Kidney (tissue), 14 donors: Measurements from ENCODE around the gene DLX5. TPM values are rescaled to one million over a fixed set of nuclear protein-coding genes. Genes with fewer than 3 reads are reported as not detected.

Source experiments
- DNase-seq, 5 donors: peaks; one replicate each; pipeline ENCODE4 v3.0.0-alpha.2; 2013 to 2020
- FAIRE-seq: peaks from 2 replicates; lab custom pipeline; 2012; peaks lifted over from hg19 to GRCh38; lab: Jason Lieb, UNC
- H3K27ac ChIP-seq, 2 donors: one replicate each; pipeline ENCODE4 v1.7.0; 2013; ENCODE audit warnings: low read depth in 2 of 2, low read length in 2 of 2, inconsistent platforms in 1 of 2
- H3K27me3 ChIP-seq: one replicate; pipeline ENCODE4 v1.7.1; 2013; ENCODE audit warnings: low read length, inconsistent platforms; ENCODE audit not compliant: control insufficient read depth, insufficient read depth
- H3K36me3 ChIP-seq, 3 donors: one replicate each; pipeline versions ENCODE4 v1.7.0 to v1.7.1; 2013; ENCODE audit warnings: low read length in 3 of 3, control low read depth in 1 of 3, inconsistent platforms in 1 of 3; ENCODE audit not compliant: insufficient read depth in 3 of 3, control insufficient read depth in 2 of 3
- H3K4me1 ChIP-seq, 3 donors: one replicate each; pipeline versions ENCODE4 v1.7.0 to v1.7.1; 2013; ENCODE audit warnings: low read length in 3 of 3, inconsistent platforms in 1 of 3, low read depth in 1 of 3; ENCODE audit not compliant: control insufficient read depth in 2 of 3, insufficient read depth in 2 of 3
- H3K4me3 ChIP-seq, 3 donors: one replicate each; pipeline versions ENCODE4 v1.7.0 to v1.8.1; 2013; ENCODE audit warnings: low read length in 3 of 3, control low read depth in 1 of 3, inconsistent platforms in 1 of 3
- H3K9ac ChIP-seq, 3 donors: one replicate each; pipeline versions ENCODE4 v1.7.0 to v1.7.1; 2013; ENCODE audit warnings: low read length in 3 of 3, control low read depth in 1 of 3, inconsistent platforms in 1 of 3
- H3K9me3 ChIP-seq, 3 donors: one replicate each; pipeline versions ENCODE4 v1.7.0 to v1.7.1; 2013; ENCODE audit warnings: low read length in 3 of 3, control low read depth in 1 of 3, inconsistent platforms in 1 of 3; ENCODE audit not compliant: control insufficient read depth in 2 of 3, insufficient read depth in 1 of 3
- intact Hi-C: fragments of 100-400 bp; cut with DNase I; formaldehyde crosslinking; loops from one replicate; pipeline ENCODE4 v1.11.1; 2022
- polyA plus RNA-seq: library from polyadenylated mRNA; stranded (reverse); fragments of 350-450 nt; fragmentation: Illumina TruSeq; extraction: RNeasy Lipid Tissue Mini Kit (QIAGEN cat#74804); gene quantifications from one replicate; pipeline ENCODE4 v1.2.3, GENCODE V29; 2014; ENCODE audit warnings: low read depth, low replicate concordance; ENCODE audit not compliant: insufficient read depth
- total RNA-seq: library from RNA; stranded (reverse); fragmentation: NEBNext Ultra II Directional; extraction: Animal tissue kit (Norgen Biotek cat#: 25700); gene quantifications from one replicate; pipeline ENCODE4 v1.2.1, GENCODE V29; 2021
- TF ChIP-seq, protein P1 (sequence below): IDR thresholded peaks from 3 replicates; pipeline ENCODE4 v1.5.1; 2012; ENCODE audit warnings: mild to moderate bottlenecking, moderate library complexity, borderline replicate concordance; ENCODE audit not compliant: insufficient read depth; ENCODE audit errors: extremely low read depth
- donor health status: control.
- donor health status: control.
- donor health status: control.
- donor health status: control.
- donor health status: control.
- donor health status: DM: yes; HTN: yes; CAD: no.
- donor health status: Normal renal cell carcinoma (clear cell type).

Gene DLX5
- total and polyA plus RNA-seq, 2 donors from 2014 or later, result 0.82 TPM; not detected in 1

GRCh38 chr7:96989859-96990317, 34.7 kb downstream of the DLX5 start:
- H3K9ac ChIP-seq, result no peak overlapping the region
- FAIRE-seq (no peak), DNase-seq (no peak)
- H3K4me1 ChIP-seq, result no peaks in the 10 kb centered on the region
- intact Hi-C loops, result no loop called here
- TF ChIP-seq, protein P1, sequence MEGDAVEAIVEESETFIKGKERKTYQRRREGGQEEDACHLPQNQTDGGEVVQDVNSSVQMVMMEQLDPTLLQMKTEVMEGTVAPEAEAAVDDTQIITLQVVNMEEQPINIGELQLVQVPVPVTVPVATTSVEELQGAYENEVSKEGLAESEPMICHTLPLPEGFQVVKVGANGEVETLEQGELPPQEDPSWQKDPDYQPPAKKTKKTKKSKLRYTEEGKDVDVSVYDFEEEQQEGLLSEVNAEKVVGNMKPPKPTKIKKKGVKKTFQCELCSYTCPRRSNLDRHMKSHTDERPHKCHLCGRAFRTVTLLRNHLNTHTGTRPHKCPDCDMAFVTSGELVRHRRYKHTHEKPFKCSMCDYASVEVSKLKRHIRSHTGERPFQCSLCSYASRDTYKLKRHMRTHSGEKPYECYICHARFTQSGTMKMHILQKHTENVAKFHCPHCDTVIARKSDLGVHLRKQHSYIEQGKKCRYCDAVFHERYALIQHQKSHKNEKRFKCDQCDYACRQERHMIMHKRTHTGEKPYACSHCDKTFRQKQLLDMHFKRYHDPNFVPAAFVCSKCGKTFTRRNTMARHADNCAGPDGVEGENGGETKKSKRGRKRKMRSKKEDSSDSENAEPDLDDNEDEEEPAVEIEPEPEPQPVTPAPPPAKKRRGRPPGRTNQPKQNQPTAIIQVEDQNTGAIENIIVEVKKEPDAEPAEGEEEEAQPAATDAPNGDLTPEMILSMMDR, result no peak
- no peak overlapping the region for H3K4me3 ChIP-seq
- H3K36me3 ChIP-seq, result no peaks in the 10 kb centered on the region
- H3K27me3 ChIP-seq, result peaks cover 79% of the 10 kb centered on the region
- H3K9me3 ChIP-seq, result no peaks in the 10 kb centered on the region
- no peak overlapping the region for H3K27ac ChIP-seq

- intact Hi-C loops, result no loop called here
- Histone ChIP-seq H3K36me3 (no peaks in the 10 kb centered on the region), H3K4me3 (no peak overlapping the region), H3K27me3 (peaks cover 74% of the 10 kb centered on the region), H3K27ac (no peak overlapping the region), H3K4me1 (no peaks in the 10 kb centered on the region), H3K9me3 (no peaks in the 10 kb centered on the region), H3K9ac (no peak overlapping the region)
- TF ChIP-seq, protein P1, result no peak
- DNase-seq, result no peak
- no peak for FAIRE-seq
Measured at GRCh38 chr7:96989241-96989858, 35.3 kb downstream of the DLX5 start.

DNA sequence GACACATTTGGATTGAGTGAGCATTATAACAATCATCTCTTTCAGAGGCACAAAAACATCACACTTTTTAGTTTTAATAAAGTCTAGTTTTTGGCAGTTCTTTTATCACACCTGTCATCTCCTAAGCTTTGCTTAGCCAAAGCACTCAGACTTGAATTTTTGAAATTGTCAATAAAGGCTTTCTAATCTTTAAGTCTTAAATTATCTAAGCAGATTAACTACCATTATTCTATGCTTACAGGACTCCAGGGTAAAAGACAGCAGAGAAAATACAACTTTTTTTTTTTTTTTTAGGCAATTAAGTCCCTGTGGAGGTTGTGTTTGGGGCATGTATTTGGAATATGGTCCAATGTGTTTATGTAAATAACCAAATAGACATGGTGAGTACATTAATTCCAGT, 36.9 kb downstream of the DLX5 start:
- DNase-seq (no peak), FAIRE-seq (no peak)
- peaks cover 58% of the 10 kb centered on the region for H3K27me3 ChIP-seq
- TF ChIP-seq, protein P1, result no peak
- no peak overlapping the region for H3K4me3 ChIP-seq
- no peak overlapping the region for H3K9ac ChIP-seq
- H3K27ac ChIP-seq, result no peak overlapping the region
- intact Hi-C loops, result no loop called here
- no peaks in the 10 kb centered on the region for H3K9me3 ChIP-seq
- no peaks in the 10 kb centered on the region for H3K36me3 ChIP-seq
- H3K4me1 ChIP-seq, result no peaks in the 10 kb centered on the region
